HG03039 (cell line): ENCODE data around the gene TBX4.

Experiments used
- ATAC-seq: cut with Tn5 transposase; IDR thresholded peaks from one replicate; pipeline ENCODE4 v1.9.1; 2021; ENCODE audit warnings: mild to moderate bottlenecking, moderate library complexity; ENCODE audit not compliant: unreplicated experiment

The TBX4 gene

DNA sequence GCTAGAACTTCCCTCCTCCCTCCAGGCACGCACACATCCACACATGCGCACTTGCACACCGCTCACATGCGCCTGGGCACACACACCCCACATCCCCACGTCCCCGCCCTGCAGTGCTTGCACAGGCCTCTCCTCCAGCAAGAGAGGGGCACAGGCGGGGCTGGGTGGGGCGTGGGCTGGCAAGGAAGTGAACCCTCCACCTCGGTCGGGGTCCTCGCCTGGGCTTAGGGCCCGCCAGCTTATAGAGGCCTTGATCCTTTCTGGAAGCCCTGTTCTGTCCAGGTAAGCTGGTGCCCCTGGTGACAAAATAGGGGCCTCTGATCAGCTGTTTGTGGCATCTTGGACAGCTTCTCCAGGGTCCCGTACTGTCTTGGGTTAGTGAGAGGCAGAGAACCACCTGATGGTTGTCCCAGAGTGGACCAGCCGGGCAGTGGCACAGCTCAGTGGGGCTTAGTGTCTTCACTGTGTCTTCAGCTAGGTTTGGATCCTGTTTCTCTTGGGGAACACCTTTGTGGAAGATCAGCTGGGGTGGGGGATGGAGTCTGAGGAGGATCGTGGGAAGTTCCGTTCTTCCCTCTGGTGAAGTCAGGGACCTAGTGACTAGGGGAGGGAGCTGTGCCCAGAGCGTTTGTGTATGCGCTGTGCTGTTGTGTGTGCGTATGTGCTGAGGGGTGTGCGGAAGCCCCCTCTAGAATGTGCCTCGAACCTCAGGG is 12.1 kb downstream of the TBX4 start:
- ATAC-seq, result no peak

DNA sequence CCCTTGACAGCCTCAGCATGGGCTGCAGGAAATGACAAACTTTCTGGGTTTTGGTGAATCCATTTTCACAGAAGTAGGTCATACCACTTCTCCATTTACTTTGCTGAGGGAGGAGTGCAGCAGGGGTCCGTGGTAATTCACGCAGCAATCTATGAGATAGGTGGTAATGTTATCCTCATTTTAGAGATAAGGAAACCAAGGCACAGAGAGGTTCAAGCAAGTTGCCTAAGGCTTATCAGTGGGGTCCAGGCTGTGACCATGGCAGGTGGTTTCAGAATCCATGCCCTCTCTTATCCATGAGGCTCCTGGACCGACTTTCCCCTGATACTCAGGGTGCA is 12.6 kb downstream of the TBX4 start:
- no peak for ATAC-seq

DNA sequence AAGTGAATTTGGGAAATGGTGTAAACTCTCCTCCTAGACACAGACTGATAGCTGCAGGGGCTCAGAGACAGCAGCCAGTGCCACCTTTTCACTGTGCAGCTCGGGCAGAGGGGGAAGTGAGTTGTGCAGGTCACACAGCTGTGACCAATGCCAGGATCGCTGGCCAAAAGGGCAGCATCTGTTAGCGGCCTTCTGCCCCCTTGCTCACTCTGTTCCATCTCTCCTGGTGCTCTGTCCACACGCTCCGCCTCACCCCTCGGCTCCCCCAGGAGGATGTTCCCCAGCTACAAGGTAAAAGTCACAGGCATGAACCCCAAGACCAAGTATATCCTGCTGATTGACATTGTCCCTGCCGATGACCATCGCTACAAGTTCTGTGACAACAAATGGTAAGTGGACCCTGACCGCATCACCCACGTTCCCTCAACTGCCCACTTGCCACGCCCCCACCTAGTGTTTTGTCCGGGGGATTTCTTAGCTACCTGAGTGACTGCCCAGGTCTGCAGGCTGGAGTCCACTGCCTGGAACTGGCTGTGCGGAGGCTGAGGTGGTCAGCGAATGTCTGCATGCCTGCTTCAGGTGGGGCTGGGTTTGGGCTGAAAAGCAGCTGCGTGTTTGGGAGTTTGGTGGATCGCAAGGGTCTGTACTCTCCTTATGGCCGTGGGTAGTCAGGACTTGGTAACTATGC is 13.5 kb downstream of the TBX4 start:
- no peak for ATAC-seq

DNA sequence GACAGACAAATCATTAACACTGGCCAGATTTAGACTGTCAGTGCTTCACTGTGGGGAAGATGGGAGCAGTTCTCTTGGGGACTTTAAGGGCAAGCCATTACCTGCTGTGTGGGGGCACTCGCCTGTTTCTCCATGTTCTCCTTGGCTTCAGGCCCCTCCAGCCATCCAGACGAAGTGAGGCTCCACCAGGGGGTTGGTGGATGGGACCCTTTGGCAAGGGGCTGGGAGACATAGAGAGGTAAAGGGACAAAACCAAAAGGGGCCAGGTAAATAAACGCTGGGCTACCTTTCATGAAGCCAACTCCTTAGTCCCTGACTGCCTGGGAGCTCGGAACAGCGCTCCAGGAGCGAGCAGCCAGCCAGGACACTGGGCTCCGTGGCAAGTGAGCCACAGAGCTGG is 14.0 kb downstream of the TBX4 start:
- no peak for ATAC-seq

DNA sequence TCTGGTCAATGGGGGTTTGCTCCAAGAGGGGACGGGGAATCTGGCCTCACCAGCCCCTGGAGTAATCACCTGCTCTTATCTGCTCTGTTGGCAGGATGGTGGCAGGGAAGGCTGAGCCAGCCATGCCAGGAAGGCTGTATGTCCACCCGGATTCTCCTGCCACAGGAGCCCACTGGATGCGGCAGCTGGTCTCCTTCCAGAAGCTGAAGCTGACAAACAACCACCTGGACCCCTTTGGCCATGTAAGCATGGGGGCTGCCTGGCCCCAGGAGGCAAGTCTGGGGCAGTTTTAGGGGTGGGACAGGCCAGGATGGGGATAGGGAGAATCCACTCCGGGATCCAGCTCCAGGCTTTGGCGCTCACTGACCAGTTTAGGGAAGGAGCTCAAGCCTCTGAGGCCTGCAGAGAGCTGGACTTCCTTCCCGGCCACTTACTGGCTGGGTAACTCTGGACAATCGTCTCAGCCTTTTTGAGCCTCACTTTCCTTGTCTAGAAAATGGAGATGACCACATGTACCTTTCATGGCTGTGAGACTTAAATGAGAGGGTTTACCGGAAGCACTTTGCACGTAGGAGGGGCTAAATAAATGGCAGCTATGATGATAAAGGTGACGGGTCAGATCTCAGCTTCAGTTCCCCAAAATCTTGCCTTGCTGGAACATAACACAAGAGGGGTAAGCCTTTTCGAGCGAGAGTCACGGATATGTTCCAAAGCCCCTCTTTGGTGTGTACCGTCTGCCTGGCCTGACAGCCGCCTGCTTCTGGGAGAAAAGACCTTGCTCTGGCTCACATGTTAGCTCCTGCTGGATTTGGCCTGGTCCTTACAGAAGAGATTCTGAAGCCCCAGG is 15.4 kb downstream of the TBX4 start:
- no peak for ATAC-seq

DNA sequence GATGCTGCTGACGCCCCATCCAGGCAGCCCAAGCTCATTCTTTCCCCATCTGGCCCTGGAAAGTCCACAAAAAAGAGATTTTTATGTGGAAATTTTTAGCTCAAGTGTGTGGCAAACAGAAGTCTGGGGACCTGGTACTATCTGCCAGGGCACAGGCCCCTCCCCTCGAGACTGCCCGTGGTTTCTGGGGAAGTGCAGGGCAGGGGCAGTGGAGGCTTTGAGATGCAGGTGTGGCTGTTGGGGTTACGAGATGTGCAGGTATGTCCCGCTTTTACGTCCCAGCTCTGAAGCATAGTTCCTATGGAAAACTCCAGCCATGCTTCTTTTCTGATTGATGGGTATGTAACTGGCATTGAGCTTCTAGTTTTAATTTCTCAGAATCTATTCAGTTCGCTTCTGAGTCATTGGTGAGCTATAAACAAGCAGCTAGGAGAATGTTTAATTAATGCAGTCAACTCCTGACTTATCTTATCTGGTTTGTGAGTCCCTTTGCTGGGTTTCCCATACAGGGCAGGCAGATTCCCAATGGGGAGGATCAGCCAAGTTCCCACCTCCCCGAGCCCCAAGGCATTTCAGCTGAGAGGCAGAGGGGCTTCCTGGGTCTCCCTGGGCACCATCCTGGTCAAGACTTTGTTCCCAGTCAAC is 16.2 kb downstream of the TBX4 start:
- ATAC-seq, result no peak

DNA sequence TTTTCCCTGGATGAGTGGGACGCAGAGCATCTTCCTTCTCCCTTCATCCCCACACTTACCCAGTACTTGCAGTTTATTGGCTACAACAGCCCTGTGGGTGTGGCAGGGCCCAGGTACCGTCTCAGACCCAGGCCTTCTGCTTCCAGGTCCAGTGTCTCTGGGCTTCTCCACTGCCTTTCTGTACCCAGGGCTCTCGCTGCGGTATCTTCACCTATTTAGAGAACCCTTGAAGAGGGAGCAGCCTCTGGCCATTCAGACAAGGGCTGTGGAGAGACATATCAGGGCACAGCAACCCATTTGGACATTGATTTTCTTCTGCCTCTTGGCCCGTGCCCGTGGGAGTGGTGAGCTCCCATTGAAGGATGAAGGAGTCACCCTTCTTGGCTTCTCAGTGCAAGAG is 17.3 kb downstream of the TBX4 start:
- no peak for ATAC-seq

DNA sequence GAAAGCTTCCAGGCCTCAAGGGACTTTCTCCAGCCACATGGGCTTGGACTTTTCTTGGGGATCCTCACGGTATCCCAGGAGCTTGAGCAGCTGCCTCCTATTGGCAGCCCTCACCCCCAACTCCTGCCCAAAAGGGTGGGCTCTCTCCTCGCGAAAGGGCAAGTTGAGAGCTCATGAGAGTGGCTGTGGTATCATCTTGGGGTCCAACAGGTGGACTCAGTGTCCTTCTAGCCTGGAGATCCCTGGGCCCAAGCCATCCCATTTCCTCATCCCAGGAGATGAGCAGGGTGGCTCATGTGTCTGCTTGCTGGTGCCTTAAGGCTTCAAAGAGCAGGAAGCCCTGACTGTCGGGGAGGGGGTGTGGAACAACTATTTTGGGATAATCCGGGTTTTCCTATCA is 17.7 kb downstream of the TBX4 start:
- no peak for ATAC-seq

DNA sequence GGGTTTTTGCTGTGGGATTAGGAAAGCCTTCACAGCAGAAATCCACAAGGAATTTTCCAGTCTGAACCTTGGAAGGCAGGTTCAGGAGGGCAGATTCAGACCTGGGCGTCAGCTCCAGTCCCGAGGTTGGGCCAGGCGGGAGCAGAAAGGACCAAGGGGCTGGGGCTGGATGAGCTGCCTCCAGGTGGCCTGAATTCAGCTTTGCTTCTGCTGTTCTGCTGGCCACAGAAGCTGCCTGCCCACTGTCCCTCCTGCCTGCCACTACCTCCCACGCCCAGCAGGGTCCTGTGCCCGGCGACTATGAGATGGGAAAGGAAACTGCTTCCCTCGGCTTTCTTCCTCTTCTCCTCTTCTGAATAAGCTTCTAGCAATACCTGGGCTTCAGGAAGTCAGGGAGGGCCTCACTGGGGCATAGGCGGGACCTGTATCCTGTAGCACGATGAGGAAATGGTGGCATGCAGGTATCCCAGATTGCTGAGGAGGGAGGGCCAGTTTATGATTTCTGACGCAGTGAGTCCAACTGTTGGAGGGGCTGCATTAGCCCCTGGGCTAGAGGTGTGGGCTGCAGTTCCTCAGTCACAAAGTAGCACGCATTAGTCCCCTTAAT is 18.4 kb downstream of the TBX4 start:
- ATAC-seq, result no peak

DNA sequence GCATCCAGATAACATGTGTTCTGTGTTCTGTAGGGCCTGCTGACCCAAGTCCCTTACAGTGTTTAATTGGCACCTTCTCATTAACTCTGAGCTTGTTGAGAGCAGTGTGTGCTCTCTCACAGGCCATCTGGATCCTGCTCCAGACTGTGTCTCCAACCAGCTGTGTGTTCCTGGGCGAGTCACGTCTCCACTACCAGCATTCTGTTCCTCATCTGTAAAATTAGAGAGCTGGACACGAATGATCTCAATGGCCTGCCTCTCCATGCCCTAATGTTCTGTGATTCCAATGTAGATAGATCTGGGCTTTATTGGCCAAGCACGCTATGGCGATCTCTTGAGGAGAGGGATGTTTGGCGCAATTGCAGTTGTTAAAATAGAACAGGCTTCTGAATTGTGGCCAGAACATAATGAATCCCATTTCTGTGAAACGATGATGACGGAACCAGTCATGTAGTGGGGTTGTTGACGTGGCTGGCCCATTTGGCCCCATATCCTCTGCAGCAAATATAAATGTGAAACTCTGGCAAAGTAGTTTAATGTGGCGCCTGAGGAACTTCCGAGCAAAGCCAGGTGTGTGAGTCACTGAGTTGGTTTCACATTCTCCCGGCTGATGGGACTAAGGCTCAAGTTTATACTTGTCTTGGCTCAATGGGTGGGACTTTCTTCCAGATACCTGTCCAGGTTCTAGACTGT is 22.2 kb downstream of the TBX4 start:
- no peak for ATAC-seq

DNA sequence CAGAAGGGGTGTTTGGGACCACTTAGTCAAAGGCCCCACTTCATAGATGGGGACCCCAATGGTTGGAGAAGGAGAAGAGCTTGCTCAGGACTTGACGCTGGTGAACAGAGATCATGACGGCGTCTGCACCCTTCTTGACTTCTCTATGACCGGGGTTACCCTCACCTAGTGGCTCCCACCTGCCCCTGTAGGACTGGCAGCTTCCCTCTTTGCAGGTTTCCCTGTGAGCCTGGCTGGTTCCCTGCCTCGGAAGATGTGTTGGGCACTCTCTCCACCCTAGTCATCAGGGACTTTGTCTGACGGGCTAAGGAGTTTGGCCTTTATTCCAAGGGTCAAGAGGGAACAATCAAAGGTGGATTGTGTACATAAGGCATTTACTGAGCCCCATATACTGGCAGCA is 22.7 kb downstream of the TBX4 start:
- no peak for ATAC-seq

DNA sequence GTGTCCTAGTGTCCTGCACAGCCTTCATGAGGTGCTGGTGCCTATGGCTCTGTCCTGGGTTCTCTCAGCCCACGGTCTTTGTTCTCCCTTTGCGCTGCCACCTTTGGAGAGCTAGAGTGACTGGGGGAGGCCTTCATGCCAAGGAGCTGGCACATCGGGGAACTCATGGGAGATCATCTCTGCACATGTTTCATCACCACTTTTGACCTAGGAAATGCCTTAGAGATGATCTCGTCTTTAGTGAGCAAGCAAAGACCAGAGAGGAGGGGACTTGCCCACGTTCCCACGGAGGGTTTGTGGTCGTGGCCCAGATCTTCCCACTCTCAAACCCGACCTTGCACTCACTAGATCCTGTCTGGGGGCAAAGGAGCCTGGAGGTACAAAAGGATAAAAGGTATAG is 23.5 kb downstream of the TBX4 start:
- ATAC-seq, result no peak

DNA sequence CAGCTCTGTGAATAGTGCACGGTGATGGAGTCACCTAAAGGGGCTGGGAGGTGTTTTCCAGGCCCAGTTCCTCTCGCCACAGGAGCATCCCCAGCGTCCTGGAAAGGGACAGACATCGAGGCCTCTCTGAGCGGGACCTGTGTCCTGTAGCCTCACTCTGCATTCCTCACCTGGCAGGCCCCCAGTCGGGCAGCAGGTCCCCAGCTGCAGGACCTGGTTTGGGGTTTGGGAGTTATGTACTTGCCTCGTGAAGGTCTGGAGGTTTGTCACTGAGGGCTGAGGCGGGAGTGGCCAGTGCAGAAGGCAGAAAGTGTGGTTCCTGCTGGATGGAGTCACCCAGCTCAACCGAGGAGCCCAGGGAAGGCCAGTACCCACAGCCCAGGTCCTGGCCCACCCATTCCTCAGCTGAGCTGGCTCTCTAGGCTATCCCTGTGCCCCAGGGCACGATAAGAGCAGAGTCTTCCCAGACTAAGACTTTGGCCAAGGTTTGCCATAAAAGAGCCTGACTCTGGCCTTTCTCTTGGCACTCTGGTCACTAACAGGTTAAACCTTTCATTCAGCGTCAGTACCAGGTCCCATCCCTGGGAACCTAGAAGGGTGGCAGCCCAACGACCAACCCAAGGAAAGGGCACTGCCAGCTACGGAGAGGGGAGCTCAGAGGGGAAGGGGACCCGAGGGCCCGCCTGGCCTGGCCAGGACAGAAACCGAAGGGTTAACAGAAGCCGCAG is 24.4 kb downstream of the TBX4 start:
- no peak for ATAC-seq

DNA sequence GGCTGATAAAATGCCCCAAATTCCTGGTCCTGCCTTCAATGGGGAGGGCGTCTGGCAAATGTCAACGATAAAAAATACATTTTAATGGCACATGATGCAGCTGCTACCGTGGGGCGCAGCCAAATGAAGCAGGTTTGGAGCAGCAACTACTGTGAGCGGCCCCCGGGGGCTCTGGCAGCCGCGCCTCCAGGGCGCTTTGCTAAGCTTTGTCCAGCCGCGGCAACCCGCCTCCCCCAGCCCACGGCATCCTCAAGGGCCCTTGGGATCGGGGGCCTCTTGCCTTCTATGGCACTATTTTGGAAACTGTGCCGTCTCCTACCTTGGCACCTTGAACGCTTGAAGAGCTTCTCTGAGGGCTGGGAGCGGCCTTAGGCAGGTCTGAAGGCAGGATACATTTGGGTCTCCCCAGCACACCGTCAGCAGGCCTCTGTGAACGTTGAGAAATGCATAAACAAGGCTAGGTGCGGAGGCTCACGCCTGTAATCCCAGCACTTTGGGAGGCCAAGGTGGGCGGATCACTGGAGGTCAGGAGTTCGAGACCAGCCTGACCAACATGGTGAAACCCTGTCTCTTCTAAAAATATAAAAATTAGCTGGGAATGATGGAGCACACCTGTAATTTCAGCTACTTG is 25.1 kb downstream of the TBX4 start:
- no peak for ATAC-seq

DNA sequence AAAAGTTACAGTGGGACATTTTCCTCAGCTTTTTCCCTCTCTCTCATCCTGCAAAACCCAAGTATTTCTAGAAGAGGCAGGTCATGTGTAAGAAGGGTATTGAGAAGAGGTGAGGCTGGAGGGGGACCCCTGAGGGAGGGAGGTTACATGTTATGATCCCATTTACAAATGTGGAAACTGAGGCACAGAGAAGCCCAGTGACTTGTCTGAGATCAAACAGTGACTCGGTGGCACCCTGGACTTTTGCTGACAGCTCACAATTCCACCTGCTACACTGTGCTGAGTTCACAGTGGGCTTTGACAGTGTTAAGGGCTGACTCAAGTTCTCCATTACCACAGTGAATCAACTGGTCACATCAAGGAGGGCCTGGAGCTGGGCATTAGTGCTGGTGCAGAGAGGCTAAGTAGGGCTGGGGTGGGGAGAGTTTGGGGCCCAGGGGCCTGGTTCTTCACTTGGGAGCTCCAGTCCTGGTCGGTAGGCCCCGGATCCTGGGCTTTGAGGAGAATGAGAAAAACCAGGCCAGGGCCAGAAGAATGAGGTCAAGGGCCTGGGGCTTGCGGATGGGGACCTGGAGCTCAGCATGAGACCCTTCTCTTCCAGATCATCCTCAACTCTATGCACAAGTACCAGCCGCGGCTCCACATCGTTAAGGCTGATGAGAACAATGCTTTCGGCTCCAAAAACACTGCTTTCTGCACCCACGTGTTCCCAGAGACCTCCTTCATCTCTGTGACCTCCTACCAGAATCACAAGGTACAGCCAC is 26.0 kb downstream of the TBX4 start:
- ATAC-seq, result no peak

DNA sequence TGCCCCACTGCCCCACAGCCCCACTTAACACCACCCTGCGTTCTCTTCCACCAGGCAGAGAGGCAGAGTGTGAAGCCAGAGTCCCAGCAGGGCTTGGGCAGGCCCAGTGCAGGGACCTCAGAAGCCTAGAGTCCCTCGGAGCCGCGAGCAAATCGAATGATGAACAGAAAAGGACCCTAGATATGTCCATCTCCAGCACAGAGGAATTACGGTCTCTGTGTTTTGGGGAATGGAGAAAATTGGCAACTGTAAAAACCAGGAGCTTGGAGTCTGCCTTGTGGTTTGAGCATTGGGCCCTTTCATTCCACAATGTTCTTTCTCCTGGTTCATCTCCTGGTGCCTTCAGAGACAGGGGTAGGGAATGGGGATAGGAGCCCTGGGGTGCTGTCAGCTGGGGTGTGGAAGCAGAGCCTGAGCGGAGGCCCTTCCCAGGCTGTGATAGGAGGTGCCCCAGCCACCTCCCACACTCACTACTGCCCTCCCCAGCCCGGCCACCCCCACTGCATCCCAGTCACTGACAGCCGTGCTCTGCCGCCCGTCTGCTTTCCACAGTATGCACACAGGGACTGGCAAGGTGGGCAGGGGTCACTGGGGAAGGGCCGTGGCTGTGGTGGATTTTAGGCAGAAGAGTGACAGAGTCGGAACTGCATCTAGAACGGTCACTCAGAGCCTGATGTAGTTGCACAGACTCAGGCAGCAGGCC is 26.7 kb downstream of the TBX4 start:
- no peak for ATAC-seq

DNA sequence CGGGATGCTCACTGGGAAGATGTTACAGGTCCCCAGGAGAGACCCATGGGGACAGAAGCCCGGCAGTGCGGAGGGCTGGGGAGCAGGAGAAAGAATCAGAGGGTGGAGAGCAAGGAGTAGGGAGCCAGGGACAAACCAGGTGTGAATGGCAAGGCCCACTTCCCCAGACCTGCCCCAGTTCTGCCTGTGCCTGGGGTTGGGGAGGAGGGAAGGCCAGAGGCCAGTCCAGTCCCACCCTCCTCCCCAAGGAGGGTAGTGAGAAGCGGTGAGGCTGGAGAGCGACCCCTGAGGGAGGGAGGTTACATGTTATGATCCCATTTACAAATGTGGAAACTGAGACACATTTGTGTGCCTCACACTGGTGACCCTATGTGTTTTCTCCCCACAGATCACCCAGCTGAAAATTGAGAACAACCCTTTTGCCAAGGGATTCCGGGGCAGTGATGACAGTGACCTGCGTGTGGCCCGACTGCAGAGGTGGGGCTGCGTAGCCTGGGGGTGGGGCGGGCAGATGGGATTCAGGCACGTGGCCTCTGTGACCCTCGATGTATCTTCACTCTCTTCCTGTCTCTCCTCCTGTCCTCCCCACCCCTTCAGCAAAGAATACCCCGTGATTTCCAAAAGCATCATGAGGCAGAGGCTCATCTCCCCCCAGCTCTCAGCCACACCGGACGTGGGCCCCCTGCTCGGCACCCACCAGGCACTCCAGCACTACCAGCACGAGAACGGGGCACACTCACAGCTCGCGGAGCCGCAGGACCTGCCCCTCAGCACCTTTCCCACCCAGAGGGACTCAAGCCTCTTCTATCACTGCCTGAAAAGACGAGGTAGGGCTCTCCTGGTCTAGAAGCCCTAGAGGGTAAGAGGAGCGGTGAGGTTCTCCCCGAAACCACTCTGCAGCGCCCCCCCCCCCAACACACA is 27.5 kb downstream of the TBX4 start:
- ATAC-seq, result no peak
